ENCODE measurements around the gene LMX1B. TPM values are rescaled to one million over a fixed set of nuclear protein-coding genes. Genes with fewer than 3 reads are reported as not detected.

The LMX1B gene
- total and polyA plus RNA-seq, 7 donors: 0.01 to 0.26 (median 0.08) TPM; not detected in 1

DNA sequence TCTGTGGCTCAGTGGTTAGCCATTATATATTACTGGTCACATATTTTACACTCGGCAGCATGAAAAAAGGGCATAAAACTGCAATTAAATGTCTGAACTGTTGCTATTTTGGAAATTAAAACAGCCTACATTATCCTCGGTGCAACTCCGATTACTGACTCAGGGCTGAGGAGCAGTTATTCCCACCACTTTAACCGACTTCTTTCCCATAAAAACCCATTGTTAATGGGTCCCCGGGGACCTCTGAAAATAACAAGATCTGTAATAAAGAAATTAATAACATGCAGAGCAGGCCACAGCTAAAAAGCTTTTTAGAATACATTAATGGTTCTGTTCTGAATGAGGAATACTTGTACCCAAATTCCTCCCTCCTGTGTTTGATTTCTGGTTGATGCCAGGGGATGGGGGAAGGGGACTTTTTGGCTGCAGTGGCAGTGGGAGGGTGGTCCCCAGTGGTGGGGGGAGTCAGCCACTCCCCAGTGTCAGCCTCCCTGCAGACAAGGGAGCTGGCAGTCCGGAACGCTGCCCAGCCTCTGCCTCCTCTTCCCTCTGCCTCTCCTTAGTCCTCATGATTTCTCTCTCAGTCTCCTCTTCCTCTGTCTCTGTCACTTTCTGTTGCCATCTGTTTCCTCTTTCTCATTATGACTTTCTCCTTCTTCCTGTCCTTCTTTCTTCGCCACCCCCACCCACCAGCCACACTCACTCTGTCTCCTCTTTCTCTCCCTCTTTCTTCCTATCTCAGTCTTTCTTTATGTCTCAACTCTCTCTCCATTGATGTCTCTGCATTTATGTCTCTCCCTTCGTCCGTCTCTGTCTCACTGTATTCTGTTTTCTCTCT, 132.1 kb downstream of the LMX1B start:
- 32 to 35% (median 33%) methylated on average over 10 of the region's 10 CpGs for WGBS, 3 donors
- no peak overlapping the region for H3K4me3 ChIP-seq
- H3K36me3 ChIP-seq (ENCODE audit: insufficient read depth in 1 of 2, low read depth in 1 of 2): no peaks in the 10 kb centered on the region
- no peak for DNase-seq
- no peak for ATAC-seq
- intact Hi-C loops (cut with DNase I): no loop called here
- TF ChIP-seq, protein P1, sequence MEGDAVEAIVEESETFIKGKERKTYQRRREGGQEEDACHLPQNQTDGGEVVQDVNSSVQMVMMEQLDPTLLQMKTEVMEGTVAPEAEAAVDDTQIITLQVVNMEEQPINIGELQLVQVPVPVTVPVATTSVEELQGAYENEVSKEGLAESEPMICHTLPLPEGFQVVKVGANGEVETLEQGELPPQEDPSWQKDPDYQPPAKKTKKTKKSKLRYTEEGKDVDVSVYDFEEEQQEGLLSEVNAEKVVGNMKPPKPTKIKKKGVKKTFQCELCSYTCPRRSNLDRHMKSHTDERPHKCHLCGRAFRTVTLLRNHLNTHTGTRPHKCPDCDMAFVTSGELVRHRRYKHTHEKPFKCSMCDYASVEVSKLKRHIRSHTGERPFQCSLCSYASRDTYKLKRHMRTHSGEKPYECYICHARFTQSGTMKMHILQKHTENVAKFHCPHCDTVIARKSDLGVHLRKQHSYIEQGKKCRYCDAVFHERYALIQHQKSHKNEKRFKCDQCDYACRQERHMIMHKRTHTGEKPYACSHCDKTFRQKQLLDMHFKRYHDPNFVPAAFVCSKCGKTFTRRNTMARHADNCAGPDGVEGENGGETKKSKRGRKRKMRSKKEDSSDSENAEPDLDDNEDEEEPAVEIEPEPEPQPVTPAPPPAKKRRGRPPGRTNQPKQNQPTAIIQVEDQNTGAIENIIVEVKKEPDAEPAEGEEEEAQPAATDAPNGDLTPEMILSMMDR (IDR thresholded peaks at IDR 0.05): no peak
- no peaks in the 10 kb centered on the region for H3K9me3 ChIP-seq
- peaks cover 3 to 39% (median 10%) of the 10 kb centered on the region in 3 donors for H3K27me3 ChIP-seq (ENCODE audit: insufficient read depth in 3 of 3, low read length in 2 of 3)
- no peak overlapping the region for H3K27ac ChIP-seq
- no peaks in the 10 kb centered on the region for H3K4me1 ChIP-seq

Other genes with a start within 250 kb of the LMX1B start
- 10 to 100 TPM; 26.5 to 98.3 (median 76.6) TPM for gene ZBTB43, start 191.1 kb downstream of the LMX1B start, total RNA-seq
- gene ZBTB43, start 191.1 kb downstream of the LMX1B start, polyA plus RNA-seq: 10 to 100 TPM; 19.5 to 48.2 (median 30.5) TPM
- 1 to 10 TPM; 4.4 to 7.3 (median 5.5) TPM for gene ZBTB34, start 246.7 kb downstream of the LMX1B start, total RNA-seq
- 1 to 10 TPM; 2.0 to 5.0 (median 2.1) TPM for gene ZBTB34, start 246.7 kb downstream of the LMX1B start, polyA plus RNA-seq